HepG2 (cell line): ENCODE results near the gene FCN3. TPM values are rescaled to one million over a fixed set of nuclear protein-coding genes. Genes with fewer than 3 reads are reported as not detected.

ENCODE experiments used
- ATAC-seq: fragments of 200-7000 bp; cut with Tn5 transposase; 3 replicates; pipeline ENCODE4 v1.9.1; 2020; ENCODE audit warnings: mild to moderate bottlenecking, moderate library complexity
- BruUV-seq: library from RNA; stranded (reverse); fragments of 400-500 nt; replicated peaks from 2 replicates; lab custom pipeline; 2021; lab: Mats Ljungman, UMichigan
- CTCF ChIA-PET: fragments of 300-600 bp; formaldehyde crosslinking; extraction: SDS; loops from one replicate; lab custom pipeline; 2021; ENCODE audit warnings: low total read pairs, inconsistent platforms, low intra/inter-chr PET ratio; lab: Yijun Ruan, JAX
- POLR2A ChIA-PET: fragments of 350-600 bp; sonication (Branson Sonifier 250); formaldehyde crosslinking; loops from one replicate; lab custom pipeline; 2020; ENCODE audit warnings: antibody characterized with exemption, inconsistent platforms; lab: Yijun Ruan, JAX
- DNase-seq: peaks from one replicate; pipeline ENCODE4 v3.0.0-alpha.2; 2015; ENCODE audit warnings: low spot score
- FAIRE-seq: peaks from 3 replicates; lab custom pipeline; 2011; peaks lifted over from hg19 to GRCh38; lab: Jason Lieb, UNC
- H2AFZ ChIP-seq: one replicate; pipeline ENCODE4 v1.6.1; 2011; ENCODE audit warnings: low read length, inconsistent platforms
- H3K27ac ChIP-seq: fragments of 300-600 bp; 3 replicates; pipeline ENCODE4 v1.8.0; 2011; ENCODE audit warnings: mixed run types, mild to moderate bottlenecking, mixed read lengths, low read length, inconsistent platforms; ENCODE audit not compliant: insufficient read depth; ENCODE audit errors: extremely low read length
- H3K27me3 ChIP-seq, 2 experiments: fragments of 200-600 bp in 1 of 2; 2 replicates in 1 of 2; 3 replicates in 1 of 2; pipeline versions ENCODE4 v1.6.0 to v1.8.0; 2011; ENCODE audit warnings: low read length in 2 of 2, mild to moderate bottlenecking in 2 of 2, moderate library complexity in 2 of 2, inconsistent platforms in 1 of 2; ENCODE audit not compliant: insufficient read depth in 2 of 2, control insufficient read depth in 1 of 2
- H3K36me3 ChIP-seq, 2 experiments: fragments of 200-600 bp in 1 of 2; replicated peaks in 1 of 2; 2 replicates in 1 of 2; 3 replicates in 1 of 2; pipeline versions ENCODE4 v1.5.1 to v1.8.0; 2011; ENCODE audit warnings: low read length in 2 of 2, inconsistent platforms in 1 of 2; ENCODE audit not compliant: insufficient read depth in 2 of 2, control insufficient read depth in 1 of 2
- H3K4me1 ChIP-seq: 2 replicates; pipeline ENCODE4 v1.5.1; 2012; ENCODE audit warnings: low read length, inconsistent platforms; ENCODE audit not compliant: insufficient read depth
- H3K4me2 ChIP-seq: 2 replicates; pipeline ENCODE4 v1.6.0; 2011; ENCODE audit warnings: low read depth, low read length, inconsistent platforms
- H3K4me3 ChIP-seq, 3 experiments: fragments of 200-600 bp in 1 of 3; sonication (generic), shearing (Covaris generic) in 1 of 3; replicated peaks in 1 of 3; 2 replicates each; pipeline ENCODE4 v1.5.1; 2011 to 2016; ENCODE audit warnings: low read length in 3 of 3, inconsistent platforms in 2 of 3, low read depth in 2 of 3, mild to moderate bottlenecking in 2 of 3, control low read depth in 1 of 3, mixed read lengths in 1 of 3; ENCODE audit not compliant: insufficient read depth in 1 of 3
- H3K79me2 ChIP-seq: one replicate; pipeline ENCODE4 v1.6.1; 2011; ENCODE audit warnings: low read length, inconsistent platforms; ENCODE audit not compliant: insufficient read depth
- H3K9ac ChIP-seq: 2 replicates; pipeline ENCODE4 v1.6.0; 2011; ENCODE audit warnings: mild to moderate bottlenecking, low read depth, low read length, inconsistent platforms; ENCODE audit not compliant: insufficient read depth
- H3K9me3 ChIP-seq: 2 replicates; pipeline ENCODE4 v1.5.1; 2012; ENCODE audit warnings: mild to moderate bottlenecking, low read length
- H4K20me1 ChIP-seq: 2 replicates; pipeline ENCODE4 v1.6.0; 2011; ENCODE audit warnings: inconsistent platforms, mild to moderate bottlenecking, low read length, moderate library complexity; ENCODE audit not compliant: insufficient read depth
- FOXO1 ChIP-seq: sonication (generic); formaldehyde crosslinking; IDR thresholded peaks from 2 replicates; pipeline ENCODE4 v1.4.0; 2020; ENCODE audit warnings: missing genetic modification reagents
- MXD3 ChIP-seq: IDR thresholded peaks from 2 replicates; pipeline ENCODE4 v1.6.1; 2016; ENCODE audit warnings: mild to moderate bottlenecking, missing biosample characterization, missing genetic modification reagents
- PHB2 ChIP-seq: fragments of 450-650 bp; IDR thresholded peaks from 2 replicates; pipeline ENCODE4 v1.6.1; 2018; ENCODE audit not compliant: partially characterized antibody
- ZNF687 ChIP-seq: sonication (generic); formaldehyde crosslinking; IDR thresholded peaks from 2 replicates; pipeline ENCODE4 v1.5.1; 2020; ENCODE audit warnings: mild to moderate bottlenecking, missing genetic modification reagents, moderate library complexity
- ZNF713 ChIP-seq: sonication (generic); formaldehyde crosslinking; IDR thresholded peaks from 2 replicates; pipeline ENCODE4 v1.4.0; 2020; ENCODE audit warnings: mild to moderate bottlenecking, missing genetic modification reagents
- WGBS: methylation state at CpG from one replicate; pipeline ENCODE4 v1.1.6; 2017; ENCODE audit warnings: low lambda C conversion rate; 5-methylcytosine and 5-hydroxymethylcytosine counted together
- in situ Hi-C: cut with HindIII; loops from 2 replicates; pipeline ENCODE4 v1.10.0; 2017; ENCODE audit warnings: low pct_unique_long_range_greater_than_20kb; ENCODE audit not compliant: extremely low pct_ligation_motif_present
- intact Hi-C: fragments of 100-400 bp; cut with micrococcal nuclease; formaldehyde crosslinking; loops from one replicate; pipeline ENCODE4 v1.10.0; 2022; ENCODE audit not compliant: unreplicated experiment
- polyA plus RNA-seq, 8 experiments: library from polyadenylated mRNA; depleted of rRNA in 3 of 8; stranded (reverse) in 7 of 8; unstranded in 1 of 8; fragments of >200 nt; fragmentation: Illumina TruSeq in 4 of 8; extraction: Trizol in 4 of 8; gene quantifications; 2 replicates each; pipeline versions ENCODE4 v1.2.1 to v1.2.3, GENCODE V29; 2011 to 2016; ENCODE audit warnings: low read depth in 4 of 8, missing spikeins in 1 of 8, mixed read lengths in 1 of 8; ENCODE audit not compliant: insufficient read depth in 1 of 8
- total RNA-seq, 5 experiments: library from RNA; depleted of rRNA; stranded (reverse); fragments of >200 nt; fragmentation: Illumina TruSeq; extraction: Trizol; gene quantifications; 2 replicates each; pipeline ENCODE4 v1.2.3, GENCODE V29; 2016; ENCODE audit warnings: low read depth in 1 of 5
- TF ChIP-seq, protein P1 (sequence below): sonication (generic); formaldehyde crosslinking; IDR thresholded peaks from 2 replicates; pipeline ENCODE4 v1.5.0; 2020; ENCODE audit warnings: mild to moderate bottlenecking, missing genetic modification reagents

FCN3 gene
- total and polyA plus RNA-seq, 2 of the 13 experiments (the other 11 are each of a cell fraction or from before 2014, with no cell fraction given): not detected

- POLR2A ChIA-PET: interaction anchor here (0.6 kb wide), 1 partner anchor 15 kb away, joined by 3 read pairs; no protein-coding TSS in a partner anchor
- FAIRE-seq (no peak), DNase-seq (no peak), ATAC-seq (no peak; the same call in 2 of the 3 replicates)
- Histone ChIP-seq H3K4me3 (no peak overlapping the region), H3K4me1 (no peaks in the 10 kb centered on the region), H3K36me3 (no peaks in the 10 kb centered on the region), H4K20me1 (no peaks in the 10 kb centered on the region), H3K9ac (no peak overlapping the region), H3K4me2 (no peak overlapping the region), H2AFZ (no peak overlapping the region), H3K9me3 (no peaks in the 10 kb centered on the region), H3K79me2 (no peaks in the 10 kb centered on the region), H3K27ac (no peak overlapping the region), H3K27me3 (peaks cover 10 to 46% of the 10 kb centered on the region in 2 experiments)
- TF ChIP-seq FOXO1 (CRISPR knock-in tag) (no peak), ZNF687 (CRISPR knock-in tag) (0 out of 2 replicates have a peak, but pooled peaks have one; percentile 8)
- WGBS: 40% methylated on average over 1 of the region's 4 CpGs
- in situ Hi-C loops (no loop called here), intact Hi-C loops (no loop called here)
- CTCF ChIA-PET: no interaction called here
- no TSS peak for BruUV-seq
Observed at GRCh38 chr1:27380224-27380623, 5.6 kb upstream of the FCN3 start.

GRCh38 chr1:27379564-27380122, 5.0 kb upstream of the FCN3 start:
- ATAC-seq: no peak
- no TSS peak for BruUV-seq
- Histone ChIP-seq H3K79me2 (no peaks in the 10 kb centered on the region), H3K4me1 (no peaks in the 10 kb centered on the region), H3K36me3 (no peaks in the 10 kb centered on the region), H3K4me3 (no peak overlapping the region), H3K9me3 (no peaks in the 10 kb centered on the region), H4K20me1 (no peaks in the 10 kb centered on the region), H3K4me2 (no peak overlapping the region), H3K27ac (no peak overlapping the region), H3K9ac (no peak overlapping the region), H2AFZ (no peak overlapping the region), H3K27me3 (peaks cover 10 to 46% of the 10 kb centered on the region in 2 experiments)
- in situ Hi-C loops (no loop called here), intact Hi-C loops (no loop called here)
- WGBS: 4% methylated on average over 5 of the region's 11 CpGs
- no peak for DNase-seq
- FAIRE-seq: no peak
- POLR2A ChIA-PET: no interaction called here
- CTCF ChIA-PET: no interaction called here
- no peak for TF ChIP-seq MXD3 (CRISPR knock-in tag)
- TF ChIP-seq, protein P1, sequence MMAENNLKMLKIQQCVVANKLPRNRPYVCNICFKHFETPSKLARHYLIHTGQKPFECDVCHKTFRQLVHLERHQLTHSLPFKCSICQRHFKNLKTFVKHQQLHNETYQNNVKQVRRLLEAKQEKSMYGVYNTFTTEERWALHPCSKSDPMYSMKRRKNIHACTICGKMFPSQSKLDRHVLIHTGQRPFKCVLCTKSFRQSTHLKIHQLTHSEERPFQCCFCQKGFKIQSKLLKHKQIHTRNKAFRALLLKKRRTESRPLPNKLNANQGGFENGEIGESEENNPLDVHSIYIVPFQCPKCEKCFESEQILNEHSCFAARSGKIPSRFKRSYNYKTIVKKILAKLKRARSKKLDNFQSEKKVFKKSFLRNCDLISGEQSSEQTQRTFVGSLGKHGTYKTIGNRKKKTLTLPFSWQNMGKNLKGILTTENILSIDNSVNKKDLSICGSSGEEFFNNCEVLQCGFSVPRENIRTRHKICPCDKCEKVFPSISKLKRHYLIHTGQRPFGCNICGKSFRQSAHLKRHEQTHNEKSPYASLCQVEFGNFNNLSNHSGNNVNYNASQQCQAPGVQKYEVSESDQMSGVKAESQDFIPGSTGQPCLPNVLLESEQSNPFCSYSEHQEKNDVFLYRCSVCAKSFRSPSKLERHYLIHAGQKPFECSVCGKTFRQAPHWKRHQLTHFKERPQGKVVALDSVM (CRISPR knock-in tag): no peak
- TF ChIP-seq ZNF713: no peak
- no peak for TF ChIP-seq PHB2
